ENCODE results near the gene KCTD10.

Gene KCTD10

GRCh38 chr12:109494348-109494881 is 17.3 kb upstream of the KCTD10 start:
- no peak for DNase-seq (ENCODE audit: low read depth)

- no peak for DNase-seq (ENCODE audit: low read depth)
Measured at GRCh38 chr12:109493938-109494337, 16.8 kb upstream of the KCTD10 start.

DNA sequence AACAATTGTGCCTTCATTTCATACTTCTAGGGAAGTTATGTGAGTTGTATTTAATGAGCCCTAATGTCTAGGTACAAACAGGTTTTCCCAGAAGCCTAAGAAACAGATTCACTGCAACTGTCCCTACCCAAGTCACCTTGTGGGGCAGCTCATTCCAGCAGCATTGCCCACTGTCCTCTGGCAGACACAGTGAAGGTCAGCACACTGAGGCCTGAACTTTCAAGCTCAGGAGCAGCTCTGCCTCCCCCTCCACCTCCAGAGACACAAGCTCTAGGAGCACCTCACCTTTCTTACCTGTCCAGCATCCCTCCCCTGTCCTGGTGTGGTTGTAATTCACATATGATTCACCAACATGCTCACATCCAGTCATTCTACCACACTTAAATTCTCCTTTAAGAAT is 16.0 kb upstream of the KCTD10 start:
- DNase-seq (ENCODE audit: low read depth) = no peak

- no peak for DNase-seq (ENCODE audit: low read depth)
Measured at GRCh38 chr12:109492371-109492770, 15.3 kb upstream of the KCTD10 start.

DNA sequence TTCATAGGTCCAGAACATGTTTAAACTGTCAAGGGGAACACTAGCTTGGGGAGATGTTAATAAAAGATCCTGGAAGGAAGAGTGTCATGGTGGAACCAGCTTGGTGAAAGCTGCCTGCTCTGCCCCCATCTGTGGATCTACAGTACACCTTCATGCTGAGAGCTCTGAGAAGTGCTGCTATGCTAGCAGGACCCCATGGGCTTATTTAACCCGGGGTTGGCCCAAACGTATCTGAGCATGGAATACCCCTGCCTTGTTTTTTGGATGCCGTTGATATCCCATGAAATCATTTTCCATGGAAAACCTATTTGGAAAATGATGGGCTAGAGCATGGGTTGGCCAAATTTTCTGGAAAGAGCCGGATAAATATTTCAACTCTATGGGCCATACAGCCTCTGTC is 14.6 kb upstream of the KCTD10 start:
- DNase-seq (ENCODE audit: low read depth) = no peak

DNA sequence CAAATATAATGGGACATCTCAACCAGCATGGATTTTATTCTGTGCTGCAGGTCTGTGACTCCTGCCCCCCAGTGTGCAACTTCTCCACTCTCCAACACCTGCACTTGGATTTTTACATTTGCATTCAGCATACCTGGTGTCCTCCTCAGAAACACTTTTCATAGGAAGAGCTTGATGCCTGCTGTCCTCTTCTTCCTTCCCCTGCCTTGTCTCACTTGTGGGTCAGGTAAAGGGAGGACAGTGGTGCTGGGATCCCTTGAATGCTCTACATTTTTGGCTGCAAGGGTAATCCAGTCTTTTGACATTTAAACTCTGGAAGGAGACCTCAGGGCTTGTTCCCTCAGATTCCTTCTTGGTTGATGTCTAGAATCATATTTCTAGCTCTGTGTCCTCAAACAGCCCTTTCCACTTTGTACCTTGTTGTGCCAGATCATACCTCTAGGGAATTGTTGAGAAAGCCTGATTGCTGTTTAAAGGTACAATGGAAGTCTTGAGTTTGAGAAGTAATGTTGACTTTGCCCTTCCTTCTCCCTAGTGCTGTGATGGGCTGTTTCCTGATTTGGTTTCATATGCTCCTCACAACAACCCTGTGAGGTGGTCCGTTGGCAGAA is 13.0 kb upstream of the KCTD10 start:
- DNase-seq (ENCODE audit: low read depth) = no peak

DNA sequence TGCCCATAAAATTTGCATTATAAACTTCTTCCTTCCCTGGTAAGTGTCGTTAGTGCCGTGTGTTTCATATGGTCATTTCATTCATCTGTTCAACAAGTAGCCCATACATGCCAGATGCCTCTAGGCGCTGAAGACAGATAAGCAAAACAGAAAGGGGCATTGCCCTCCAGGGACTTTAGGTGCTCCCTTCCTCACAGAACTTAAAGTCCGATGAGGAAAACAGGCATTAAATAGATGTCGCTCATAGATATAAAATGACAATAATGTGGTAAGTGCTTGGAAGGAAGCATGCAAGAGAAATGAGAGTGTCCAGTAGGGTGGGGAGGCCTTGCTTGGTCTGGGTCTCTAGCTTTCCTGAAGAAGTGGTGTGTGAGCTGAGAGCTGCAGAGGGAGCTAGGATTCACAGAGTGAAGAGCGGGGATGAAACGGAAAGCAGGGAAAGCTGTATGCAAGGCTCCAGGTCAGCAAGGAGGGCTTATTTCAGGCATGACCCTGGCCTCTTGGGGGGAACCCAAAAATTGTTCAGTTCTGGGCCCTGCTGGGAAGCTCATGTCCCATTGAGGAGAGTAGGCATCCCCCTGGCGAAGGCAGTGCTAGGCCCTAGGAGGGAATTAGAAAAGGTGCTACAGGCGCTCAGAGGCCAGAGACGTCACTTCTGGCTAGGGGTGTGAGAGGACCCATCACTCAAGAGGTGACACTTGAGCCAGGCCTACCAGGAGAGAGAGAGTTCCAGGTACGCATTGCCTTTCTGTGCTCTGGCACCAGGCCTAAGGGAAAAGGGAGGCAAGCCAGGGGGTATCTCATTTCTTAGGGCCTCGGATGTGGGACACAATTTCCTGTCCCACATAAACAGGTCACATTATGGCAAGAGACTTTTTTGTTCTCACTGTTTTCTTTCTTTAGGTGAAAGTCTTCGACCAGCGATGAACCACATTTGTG is 12.2 kb upstream of the KCTD10 start:
- no peak for DNase-seq (ENCODE audit: low read depth)

- DNase-seq (ENCODE audit: low read depth) = no peak
Measured at GRCh38 chr12:109488051-109488665, 11.1 kb upstream of the KCTD10 start.

DNA sequence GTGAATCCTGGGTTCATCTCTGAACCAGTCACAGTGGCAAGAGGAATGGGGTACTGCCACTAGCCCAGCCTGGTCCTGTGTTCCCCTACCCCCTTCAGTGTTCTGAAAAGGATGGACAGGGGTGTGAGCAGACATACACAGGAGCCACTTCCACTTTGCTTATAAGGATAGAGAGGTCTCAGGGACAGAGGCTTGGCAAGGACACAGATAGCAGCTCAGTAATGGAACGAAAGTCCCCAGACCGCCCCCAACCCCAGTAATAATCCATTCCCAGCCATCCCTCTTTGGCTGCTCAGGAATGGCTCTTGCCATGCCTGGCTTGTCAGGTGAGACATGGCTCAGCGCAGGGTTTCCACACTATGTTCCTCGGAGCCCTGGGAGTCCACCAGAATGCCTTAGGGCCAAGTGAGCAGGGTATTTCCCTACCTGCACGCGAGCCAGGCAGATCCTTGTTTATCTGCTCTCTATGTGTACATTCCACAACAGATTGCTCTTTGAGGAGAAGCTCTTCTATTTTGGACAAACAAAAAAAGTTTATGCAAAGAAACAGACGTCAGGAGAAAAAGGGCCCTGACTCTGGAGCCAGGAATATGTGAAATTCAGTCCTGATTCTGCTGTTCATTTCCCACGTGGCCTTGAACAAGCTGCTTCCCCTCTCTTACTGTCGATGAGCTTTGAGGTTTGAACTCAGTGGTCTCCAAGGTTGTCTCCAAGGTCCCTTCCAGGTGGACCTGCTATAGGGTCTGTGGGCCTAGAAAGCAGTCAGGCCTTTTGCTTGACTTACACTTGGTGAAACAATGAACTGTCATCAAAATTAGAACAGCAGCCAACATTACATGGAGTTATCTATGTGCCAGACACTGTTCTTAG is 10.3 kb upstream of the KCTD10 start:
- DNase-seq (ENCODE audit: low read depth) = no peak

DNA sequence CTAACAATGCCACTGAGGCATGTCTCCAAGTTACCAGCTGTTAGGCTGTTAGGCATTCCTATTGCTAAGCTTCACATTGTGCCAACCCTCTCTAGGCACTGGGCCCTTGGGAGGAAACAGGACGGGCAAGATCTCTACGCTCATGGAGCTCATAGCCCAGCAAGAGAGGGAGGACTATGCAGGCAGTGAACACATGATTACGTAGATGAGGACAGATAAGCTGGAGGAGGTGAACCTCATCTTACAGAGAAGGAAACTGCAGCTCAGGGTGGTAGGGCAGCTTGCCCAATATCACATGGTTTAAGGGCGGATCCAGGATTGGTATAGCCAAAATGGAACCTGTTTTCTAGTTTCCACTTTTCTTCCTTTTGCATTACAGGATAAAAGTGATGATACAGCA is 8.1 kb upstream of the KCTD10 start:
- no peak for DNase-seq (ENCODE audit: low read depth)

GRCh38 chr12:109483346-109483745 is 6.2 kb upstream of the KCTD10 start:
- DNase-seq (ENCODE audit: low read depth) = no peak

DNA sequence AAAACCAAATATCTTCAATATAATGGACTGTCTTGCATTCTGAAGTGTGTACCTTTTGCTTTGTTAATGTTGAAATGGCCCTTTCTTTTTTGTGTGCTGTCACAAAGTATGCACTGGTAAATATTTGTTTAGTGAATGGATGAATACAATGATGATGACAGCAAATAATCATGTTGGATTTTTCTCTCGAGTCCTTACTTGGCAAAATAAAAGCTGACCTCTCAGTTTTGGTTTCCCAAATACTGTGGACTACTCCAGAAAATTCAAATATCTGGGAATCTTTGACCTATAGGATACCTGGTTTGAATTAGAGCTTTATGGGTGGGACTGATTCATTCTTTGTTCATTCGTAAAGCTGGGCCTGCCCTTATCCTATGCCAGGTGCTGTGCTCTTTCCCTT is 5.8 kb upstream of the KCTD10 start:
- DNase-seq (ENCODE audit: low read depth) = no peak

GRCh38 chr12:109482491-109482890 is 5.4 kb upstream of the KCTD10 start:
- no peak for DNase-seq (ENCODE audit: low read depth)

DNA sequence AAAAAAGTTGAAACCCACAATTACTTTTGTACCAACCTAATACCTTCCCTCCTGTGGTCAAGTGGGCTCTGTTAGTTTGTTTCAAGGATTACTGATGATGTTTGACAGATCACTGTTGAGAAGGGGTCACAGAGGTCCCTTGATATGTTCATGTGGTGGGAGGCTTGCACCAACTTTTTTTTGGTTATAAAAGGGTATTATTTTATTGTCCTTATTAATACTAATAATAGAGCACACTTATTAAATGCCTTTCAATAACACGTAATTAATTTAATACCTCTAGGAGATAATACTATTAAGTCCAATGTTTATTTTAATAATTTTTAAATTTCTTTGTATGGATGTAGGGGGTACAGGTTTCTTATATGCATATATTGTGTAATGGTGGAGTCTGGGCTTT is 4.8 kb upstream of the KCTD10 start:
- DNase-seq (ENCODE audit: low read depth) = no peak

DNA sequence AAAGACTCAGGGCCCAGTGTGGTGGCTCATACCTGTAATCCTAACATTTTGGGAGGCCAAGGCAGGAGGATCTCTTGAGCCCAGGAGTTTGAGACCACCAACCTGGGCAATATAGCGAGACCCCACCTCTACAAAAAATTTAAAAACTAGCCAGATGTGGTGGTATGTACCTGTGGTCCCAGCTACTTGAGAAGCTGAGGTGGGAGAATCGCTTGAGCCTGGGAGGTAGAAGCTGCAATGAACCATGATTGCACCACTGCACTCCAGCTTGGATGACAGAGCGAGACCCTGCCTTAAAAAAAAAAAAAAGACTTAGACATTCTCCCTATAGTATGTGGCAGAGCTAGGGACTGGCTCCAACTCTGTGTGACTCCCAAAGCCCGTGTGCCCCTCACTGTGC is 3.3 kb upstream of the KCTD10 start:
- no peak for DNase-seq (ENCODE audit: low read depth)

GRCh38 chr12:109479761-109480160 is 2.7 kb upstream of the KCTD10 start:
- DNase-seq (ENCODE audit: low read depth) = no peak

- no peak for DNase-seq (ENCODE audit: low read depth)
Measured at GRCh38 chr12:109477963-109478315, 839 bp upstream of the KCTD10 start.

GRCh38 chr12:109476807-109477184 is 304 bp downstream of the KCTD10 start:
- DNase-seq (ENCODE audit: low read depth) = no peak

GRCh38 chr12:109475993-109476806 is 900 bp downstream of the KCTD10 start:
- no peak for DNase-seq (ENCODE audit: low read depth)

GRCh38 chr12:109475121-109475520 is 2.0 kb downstream of the KCTD10 start:
- DNase-seq (ENCODE audit: low read depth) = no peak

Data from activated T-helper 1 cell treated with Interleukin-2 at 50 U/mL for 16 hours (primary cell).